ENCODE results near the gene SESTD1.
"Not testable (repeated sequence)": the region's sequence is repeated elsewhere in the genome, so short reads cannot be mapped to it uniquely, and the experiment has no call there.

SESTD1 gene

DNA sequence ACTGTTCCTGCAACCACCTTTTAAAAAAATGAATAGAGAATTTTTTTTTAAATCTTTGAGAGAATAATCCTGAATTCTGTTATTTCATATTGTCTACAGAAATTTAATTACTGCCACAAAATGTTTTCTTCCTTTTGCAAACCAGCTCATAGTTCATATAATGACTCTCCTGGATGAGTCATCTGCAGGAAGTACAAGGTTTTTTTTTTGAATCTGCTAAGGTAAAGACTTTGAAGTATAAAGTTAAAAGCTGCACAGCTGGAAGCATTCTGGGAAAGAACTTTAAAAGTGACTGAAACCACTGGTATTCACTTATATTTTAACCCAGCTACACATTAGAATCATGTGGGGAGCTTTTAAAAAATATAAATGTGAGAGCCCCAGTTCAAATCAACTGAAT is 25.4 kb downstream of the SESTD1 start:
- DNase-seq (ENCODE audit: low spot score) = peak; percentile 63

DNA sequence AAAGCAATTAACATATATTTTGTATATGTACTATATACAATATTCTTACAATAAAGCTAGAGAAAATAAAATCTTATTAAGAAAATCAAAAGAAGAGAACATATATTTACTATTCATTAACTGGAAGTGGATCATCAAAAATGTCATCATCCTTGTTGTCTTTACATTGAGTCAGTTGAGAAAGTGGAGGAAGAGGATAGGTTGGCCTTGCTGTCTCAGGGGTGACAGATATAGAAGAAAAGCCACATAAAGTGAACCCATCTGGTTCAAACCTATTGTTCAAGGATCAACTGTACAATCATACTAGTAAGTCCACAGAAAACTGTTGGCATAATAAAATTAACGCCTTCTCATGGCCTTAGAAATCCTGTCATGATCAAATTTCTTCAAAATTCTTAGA is 26.6 kb downstream of the SESTD1 start:
- no peak for DNase-seq (ENCODE audit: low spot score)

DNA sequence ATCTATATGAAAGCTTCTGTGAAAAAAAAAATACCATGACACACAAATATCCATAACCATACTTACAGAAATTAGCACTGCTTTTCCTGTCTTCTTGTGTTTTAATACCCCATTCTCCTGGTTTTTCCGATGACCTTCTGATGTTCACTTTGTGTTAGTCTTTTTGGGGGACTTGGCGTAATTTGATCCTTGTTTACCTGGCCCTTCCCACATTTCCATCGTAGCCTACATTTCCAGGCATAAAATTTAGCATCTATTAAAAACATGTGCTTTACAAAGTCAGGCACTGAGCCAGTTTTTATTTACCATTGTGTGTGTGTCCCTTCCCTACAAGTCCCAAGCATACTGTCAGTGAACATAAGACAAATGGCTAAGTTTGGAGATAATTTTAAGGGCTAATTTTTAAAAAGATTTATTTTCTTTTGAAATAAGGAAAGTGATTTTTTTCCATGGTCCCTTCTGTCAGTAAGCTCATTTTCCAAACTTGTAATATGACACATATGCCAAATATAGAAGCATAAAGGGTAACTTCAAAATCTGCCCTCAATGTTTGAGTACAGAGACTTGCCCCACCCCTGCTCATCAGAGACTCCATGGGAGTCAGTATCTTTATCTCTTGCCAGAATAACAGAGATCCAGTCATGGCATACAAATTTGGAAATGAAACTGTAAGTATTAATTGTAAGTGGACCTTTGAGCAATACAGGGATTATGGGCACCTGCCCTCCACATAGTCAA is 27.3 kb downstream of the SESTD1 start:
- no peak for DNase-seq (ENCODE audit: low spot score)

DNA sequence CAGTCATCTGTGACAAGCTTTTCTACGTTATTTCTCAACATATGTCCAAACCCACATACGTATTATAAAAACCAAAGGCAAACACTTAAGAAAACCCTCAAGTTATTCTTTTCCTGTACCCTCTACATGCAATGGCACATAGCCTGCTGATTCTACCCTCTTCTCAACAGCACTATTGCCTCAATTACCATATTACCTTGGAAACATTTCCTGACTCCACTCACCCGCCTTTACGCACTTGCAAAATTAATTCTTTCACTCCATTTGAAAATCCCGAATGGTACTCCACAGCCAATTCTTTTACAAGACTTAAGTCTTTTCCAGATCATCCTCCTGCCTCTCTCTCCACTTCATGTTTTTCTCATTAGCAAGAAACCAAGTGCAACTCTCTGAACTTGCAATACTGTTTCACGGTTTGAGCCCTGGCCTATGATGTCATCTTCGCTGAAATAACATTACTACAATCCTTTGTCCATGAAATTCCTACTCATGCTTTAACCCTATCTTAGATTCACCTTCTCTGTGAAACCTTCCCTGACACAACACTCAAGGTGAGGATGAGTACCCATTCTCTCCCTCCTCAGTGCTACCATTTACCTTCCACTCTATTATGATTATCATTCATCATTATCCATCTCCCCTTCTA is 29.0 kb downstream of the SESTD1 start:
- no peak for DNase-seq (ENCODE audit: low spot score)

DNA sequence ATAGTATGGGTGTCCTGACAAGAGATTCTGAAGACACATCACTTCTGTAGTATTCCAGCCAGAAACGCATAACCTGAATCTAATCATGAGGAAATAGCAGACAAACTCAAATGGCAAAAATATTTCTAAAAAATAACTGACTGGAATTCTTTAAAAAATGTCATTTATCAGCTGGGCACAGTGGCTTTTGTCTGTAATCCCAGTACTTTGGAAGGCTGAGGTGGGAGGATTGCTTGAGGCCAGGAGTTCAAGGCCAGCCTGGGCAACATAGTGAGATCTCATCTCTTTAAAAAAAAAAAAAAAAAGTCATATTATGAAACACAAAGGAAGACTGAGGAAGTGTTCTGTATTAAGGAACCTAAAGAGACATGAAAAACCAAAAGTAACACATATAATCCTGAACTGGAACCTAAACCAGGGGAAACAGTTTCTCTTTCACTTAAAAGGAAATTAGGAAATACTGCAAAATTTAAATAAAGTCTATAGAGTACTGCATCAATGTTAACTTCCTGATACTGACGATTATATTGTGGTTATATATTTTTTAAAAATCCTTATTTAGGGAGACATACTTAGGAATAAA is 29.9 kb downstream of the SESTD1 start:
- DNase-seq (ENCODE audit: low spot score) = no peak

DNA sequence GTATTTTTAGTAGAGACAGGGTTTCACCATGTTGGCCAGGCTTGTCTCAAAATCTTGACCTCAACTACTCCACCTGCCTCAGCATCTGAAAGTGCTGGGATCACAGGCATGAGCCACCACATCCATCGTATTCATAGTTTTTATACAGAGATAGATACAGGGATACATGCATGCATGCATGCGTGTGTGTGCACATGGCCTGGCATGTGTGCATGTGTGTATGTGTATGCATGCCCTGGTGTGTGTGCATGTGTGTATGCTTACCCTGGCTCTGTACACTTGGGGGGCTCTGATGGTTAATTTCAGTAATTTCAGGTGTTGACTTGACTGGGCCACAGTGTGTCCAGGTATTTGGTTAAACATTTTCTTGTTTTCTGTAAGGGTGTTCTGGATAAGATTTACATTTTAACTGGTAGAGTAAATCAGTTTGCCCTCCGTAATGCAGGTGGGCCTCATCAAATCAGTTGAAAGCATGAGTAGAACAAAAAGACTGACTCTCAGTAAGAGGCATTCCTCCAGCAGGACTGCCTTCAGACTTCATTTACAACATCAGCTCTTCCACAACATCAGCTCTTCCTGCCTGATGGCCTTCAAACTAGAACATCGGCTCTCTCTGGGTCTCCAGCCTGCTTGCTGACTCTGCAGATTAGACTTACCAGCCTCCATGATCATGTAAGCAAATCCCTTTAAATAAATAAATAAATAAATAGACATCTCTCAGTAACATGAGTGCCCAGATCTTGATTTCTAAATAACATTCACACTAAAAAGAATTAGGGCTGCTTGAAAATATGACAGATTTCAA is 30.8 kb downstream of the SESTD1 start:
- DNase-seq (ENCODE audit: low spot score) = no peak

DNA sequence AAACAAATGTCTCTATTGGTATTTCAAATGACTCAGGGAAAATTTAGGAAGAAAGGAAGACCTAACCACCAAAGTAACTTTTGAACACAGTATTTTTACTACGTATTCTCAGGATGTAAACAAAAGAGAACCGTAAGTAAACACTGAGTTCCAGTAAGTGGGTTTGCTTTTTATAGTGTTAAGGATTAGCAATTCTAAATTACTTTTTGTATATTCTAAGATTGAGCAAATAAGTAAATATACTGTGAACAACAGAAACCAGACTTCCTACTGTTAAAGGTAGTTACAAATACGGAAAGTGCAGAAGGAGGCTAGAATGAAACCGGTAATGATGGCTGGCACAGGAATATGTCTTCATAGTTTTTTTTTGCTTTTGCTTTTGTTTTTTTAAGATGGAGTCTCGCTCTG is 31.5 kb downstream of the SESTD1 start:
- DNase-seq (ENCODE audit: low spot score) = no peak

DNA sequence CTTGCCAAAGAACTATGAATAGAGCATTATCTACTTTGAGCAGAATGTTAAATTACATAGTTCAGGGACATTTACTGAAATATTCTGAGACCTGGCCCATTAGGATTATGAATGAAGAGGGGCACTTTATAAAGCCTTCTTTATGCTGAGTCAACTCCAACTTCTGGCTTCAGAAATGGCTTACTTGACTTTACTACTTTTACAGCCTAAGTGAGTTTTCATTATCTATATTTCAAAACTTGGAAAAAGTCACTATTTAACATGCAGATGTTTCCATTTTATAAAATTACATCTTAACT is 37.7 kb downstream of the SESTD1 start:
- no peak for DNase-seq (ENCODE audit: low spot score)

DNA sequence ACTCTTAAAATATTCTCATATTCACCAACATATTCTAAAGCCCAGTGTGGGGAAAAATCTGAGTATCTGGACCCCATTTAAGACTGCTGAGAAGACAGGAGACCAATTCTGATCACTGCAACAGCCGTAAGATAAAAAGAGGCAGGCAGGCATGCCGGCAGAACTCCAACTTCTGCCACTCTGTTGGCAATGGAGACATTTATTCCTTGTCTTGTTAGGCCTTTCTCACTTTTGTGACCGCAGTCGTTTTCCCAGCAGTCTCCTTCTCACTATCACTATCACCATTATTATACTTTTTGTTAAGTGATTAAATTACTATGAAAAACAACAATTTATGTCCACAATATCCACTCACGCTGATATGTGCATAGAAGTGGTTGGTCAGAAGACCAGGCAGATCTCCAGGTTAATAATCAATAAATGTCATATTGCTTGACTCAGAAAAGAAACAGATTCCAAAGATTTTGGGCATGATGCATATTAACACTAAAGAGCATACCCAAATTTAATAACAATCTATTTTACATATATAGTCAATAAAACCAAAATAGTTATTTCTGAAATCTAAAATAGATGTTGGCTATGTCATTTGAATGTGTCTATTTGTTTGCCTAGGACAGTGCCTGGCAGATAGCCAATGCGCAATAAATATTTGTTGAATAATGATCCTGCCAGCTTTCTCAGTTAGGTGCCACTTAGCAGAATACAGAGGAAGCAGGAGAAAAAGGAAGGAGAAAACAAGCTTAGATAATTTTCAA is 38.2 kb downstream of the SESTD1 start:
- DNase-seq (ENCODE audit: low spot score) = no peak

DNA sequence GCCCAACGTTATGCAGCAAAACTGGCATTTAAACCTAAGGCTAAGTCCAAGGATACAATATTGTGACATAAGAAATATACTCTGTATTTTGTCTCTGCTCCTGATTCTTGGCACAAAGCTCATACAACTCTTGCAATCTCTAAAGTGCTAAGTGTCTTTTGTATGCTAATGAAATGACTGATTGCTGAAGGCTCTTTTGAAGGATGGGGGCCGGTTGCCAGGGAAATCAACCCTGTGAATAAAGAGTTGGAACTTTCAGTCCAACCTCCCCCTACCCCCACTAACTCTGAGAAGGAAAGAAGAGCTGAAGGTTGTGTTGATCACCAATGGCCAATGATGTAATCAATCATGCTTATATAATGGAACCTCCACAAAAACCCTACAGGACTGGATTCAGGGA is 40.3 kb downstream of the SESTD1 start:
- no peak for DNase-seq (ENCODE audit: low spot score)

DNA sequence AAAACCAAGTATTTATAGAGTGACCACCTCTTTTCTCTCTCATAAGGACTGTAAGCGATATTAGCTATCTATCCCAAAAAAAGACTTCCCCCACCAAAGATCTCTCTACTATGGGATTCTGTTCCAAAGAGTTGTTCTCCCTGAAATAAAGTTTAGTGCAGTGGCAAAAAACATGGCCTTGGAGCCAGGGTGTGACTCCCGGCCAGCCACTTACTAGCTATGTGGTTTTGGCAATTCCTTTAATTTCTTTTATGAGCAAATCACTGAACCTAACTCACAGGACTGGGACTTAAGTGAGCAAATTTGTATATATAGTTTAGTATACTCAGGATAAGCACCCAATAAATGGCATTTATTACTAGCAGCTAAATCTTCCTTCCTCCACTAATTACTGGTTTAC is 42.6 kb downstream of the SESTD1 start:
- no peak for DNase-seq (ENCODE audit: low spot score)

DNA sequence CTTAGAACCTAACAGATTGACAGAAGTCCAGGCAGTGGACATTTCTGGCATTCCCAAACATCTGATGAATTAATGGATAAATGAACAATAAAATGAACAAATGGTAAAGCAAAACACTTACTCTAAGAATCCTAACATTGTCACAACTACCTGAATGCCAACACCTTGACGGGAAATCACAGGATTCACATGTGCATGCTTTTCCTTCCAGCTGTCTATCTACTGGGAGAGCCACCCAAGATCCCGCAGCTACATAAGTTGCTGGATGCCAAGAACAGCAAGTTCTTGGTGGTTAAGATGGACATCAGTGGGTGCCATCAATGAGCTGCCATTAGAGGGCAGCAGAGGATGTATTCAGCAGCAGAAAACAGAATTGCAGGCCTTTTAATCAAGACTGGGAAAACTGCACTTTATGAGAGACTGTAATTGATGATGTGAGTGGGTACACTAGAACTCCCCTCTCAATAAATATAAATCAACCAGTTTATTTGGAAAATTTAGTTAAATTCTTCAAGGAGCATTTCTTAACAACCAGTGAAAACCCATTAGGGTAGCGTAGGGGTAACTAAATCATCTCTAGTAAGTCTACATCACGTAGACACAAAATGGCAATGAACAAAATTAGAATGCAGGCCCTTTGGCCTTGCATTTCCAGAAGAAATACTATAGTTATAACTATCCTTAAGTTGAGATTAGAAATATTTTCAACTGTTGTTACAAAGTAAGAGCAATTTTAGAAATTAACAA is 45.6 kb downstream of the SESTD1 start:
- peak; percentile 77 for DNase-seq (ENCODE audit: low spot score)

DNA sequence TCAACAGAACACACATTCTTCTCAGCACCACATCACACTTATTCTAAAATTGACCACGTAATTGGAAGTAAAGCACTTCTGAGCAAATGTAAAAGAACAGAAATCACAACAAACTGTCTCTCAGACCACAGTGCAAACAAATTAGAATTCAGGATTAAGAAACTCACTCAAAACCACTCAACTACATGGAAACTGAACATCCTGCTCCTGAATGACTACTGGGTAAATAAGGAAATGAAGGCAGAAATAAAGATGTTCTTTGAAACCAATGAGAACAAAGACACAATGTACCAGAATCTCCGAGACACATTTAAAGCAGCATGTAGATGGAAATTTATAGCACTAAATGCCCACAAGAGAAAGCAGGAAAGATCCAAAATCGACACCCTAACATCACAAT is 50.0 kb downstream of the SESTD1 start:
- DNase-seq (ENCODE audit: low spot score) = not testable (repeated sequence)

DNA sequence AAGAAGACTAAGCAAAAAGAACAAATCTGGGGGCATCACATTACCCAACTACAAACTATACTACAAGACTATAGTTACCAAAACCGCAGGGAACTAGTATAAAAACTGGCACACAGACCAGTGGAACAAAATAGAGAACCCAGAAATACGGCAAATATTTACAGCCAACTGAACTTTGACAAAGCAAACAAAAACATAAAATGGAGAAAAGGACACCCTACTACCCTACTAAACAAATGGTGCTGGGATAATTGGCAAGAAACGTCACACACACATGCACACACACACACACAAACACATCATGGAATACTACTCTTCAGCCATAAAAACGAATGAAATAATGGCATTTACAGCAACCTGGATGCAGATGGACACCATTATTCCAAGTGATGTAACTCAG is 53.3 kb downstream of the SESTD1 start:
- no peak for DNase-seq (ENCODE audit: low spot score)

DNA sequence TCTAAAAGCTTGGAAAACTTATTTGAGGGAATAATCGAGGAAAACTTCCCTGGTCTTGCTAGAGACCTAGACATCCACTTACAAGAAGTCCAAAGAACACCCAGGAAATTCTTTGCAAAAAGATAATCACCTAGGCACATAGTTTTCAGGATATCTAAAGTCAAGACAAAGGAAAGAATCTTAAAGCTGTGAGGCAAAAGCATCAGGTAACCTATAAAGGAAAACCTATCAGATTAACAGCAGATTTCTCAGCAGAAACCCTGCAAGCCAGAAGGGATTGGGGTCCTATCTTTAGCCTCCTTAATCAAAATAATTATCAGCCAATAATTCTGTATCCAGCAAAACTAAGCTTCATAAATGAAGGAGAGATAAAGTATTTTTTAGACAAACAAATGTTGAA is 56.4 kb downstream of the SESTD1 start:
- not testable (repeated sequence) for DNase-seq (ENCODE audit: low spot score)

DNA sequence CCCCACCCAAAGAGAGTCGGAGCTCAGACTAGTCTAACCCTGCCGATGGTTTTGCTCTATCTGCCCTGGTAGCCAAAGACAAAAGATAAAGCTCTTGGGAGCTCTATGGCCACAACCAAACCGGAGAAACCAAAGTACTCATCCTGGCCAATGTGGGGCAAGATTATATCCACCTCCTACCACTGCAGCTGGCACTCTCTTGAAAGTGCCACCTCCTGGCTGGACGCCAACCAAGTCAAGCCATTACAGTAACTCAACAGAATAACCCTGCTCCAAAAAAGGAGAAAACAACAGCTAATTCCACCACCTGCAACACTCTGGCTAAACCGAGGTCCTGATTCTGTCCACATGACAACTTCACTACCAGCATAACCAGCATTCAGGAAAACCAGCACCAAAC is 57.6 kb downstream of the SESTD1 start:
- no peak for DNase-seq (ENCODE audit: low spot score)

DNA sequence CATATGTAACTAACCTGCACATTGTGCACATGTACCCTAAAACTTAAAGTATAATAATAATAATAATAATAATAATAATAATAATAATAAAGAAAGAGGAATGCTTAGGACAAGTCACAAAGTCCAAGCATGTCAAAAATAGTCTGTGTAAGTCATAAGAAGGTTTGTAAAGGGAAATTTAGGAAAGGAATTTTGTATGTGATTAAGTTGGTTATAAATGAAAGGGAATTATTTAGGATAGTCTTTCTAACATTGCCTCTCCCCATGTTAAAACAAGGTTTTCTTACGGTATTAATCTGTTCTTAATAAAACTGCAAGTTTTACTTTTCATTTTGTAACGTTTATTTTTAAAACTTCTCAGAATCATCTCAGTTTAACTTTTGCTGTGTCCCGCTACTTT is 62.8 kb downstream of the SESTD1 start:
- no peak for DNase-seq (ENCODE audit: low spot score)

DNA sequence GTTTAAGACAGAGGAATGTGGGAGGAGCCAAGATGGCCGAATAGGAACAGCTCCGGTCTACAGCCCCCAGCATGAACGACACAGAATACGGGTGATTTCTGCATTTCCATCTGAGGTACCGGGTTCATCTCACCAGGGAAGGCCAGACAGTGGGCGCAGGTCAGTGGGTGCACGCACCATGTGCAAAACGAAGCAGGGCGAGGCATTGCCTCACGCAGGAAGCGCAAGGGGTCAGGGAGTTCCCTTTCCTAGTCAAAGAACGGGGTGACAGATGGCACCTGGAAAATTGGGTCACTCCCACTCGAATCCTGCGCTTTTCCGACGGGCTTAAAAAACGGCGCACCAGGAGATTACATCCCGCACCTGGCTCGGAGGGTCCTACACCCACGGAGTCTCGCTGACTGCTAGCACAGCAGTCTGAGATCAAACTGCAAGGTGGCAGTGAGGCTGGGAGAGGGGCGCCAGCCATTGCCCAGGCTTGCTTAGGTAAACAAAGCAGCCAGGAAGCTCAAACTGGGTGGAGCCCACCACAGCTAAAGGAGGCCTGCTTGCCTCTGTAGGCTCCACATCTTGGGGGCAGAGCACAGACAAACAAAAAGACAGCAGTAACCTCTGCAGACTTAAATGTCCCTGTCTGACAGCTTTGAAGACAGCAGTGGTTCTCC is 68.6 kb downstream of the SESTD1 start:
- not testable (repeated sequence) for DNase-seq (ENCODE audit: low spot score)

DNA sequence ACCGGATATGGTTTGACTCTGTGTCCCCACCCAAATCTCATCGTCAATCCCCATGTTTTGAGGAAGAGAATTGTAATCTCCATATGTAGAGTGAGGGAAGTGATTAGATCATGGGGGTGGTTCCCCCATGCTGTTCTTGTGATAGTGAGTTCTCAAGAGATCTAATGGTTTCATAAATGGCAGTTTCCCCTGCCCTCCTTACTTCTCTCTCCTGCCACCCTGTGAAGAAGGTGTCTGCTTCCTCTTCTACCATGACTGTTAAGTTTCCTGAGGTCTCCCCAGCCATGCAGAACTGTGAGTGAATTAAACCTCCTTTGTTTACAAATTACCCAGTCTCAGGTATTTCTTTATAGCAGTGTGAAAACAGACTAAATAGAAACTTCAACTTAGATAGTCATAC is 69.5 kb downstream of the SESTD1 start:
- no peak for DNase-seq (ENCODE audit: low spot score)

DNA sequence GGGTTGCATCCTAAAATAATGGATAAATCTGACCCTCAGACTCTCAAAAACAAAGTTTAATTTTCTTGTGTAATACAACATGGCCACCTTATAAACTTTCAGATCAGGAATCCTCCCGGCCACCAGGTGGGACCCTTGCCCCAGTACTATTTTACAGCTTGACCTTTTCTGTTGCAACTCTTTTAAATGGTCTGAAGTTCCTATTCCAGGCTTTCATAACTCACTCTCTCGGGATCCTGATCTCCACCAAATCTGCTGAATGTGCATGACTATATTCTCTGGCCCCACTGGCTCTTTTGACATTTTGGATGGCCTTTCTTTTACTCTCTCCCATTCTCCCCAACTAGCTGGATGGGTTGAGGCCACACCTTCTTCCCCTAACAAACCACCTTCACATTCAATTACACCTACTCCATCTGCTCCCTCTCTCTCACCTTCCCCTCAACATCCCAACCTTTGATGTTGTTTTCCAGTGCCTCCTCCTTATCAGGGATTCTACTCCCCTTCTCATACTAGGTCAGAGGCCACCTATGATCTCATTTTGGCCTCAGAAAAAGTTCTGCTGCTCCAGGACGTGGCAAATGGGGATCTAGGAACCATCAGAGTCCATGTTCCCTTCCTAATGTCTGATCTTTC is 70.8 kb downstream of the SESTD1 start:
- DNase-seq (ENCODE audit: low spot score) = no peak
